Renal pelvis (tissue), 12 donors: Measurements from ENCODE around the gene WRNIP1. TPM values are rescaled to one million over a fixed set of nuclear protein-coding genes. Genes with fewer than 3 reads are reported as not detected.

Experiments used
- DNase-seq: peaks from one replicate; pipeline ENCODE4 v3.0.0-alpha.2; 2013
- long read RNA-seq, 16 experiments: transcript quantifications; one replicate each; lab custom pipeline, GENCODE V29; 2026
- polyA plus RNA-seq, 3 donors: library from polyadenylated mRNA; unstranded; fragments of 120-200 nt; gene quantifications; one replicate each; pipeline ENCODE4 v1.2.1, GENCODE V29; 2013; ENCODE audit not compliant: insufficient read length in 3 of 3

Gene WRNIP1
- polyA plus RNA-seq, result 10 to 100 TPM; 51.6 to 58.1 (median 54.0) TPM
- long read RNA-seq, donor 1, transcript WRNIP1-204 (7 exons, 2,670 nt), result major isoform, 17 of 18 reads
- long read RNA-seq, donor 1, partial matches to known transcripts, result 0 of 18 reads
- long read RNA-seq, donor 1, other reads (novel, unspliced or antisense), result 0 of 18 reads
- long read RNA-seq, donor 2, transcript WRNIP1-204 (7 exons, 2,670 nt), result major isoform, 20 of 21 reads
- long read RNA-seq, donor 2, partial matches to known transcripts, result 0 of 21 reads
- long read RNA-seq, donor 2, other reads (novel, unspliced or antisense), result 0 of 21 reads
- long read RNA-seq, donor 3, transcript WRNIP1-204 (7 exons, 2,670 nt), result major isoform, 8 of 32 reads
- long read RNA-seq, donor 3, partial matches to known transcripts, result 24 of 32 reads
- long read RNA-seq, donor 3, other reads (novel, unspliced or antisense), result 0 of 32 reads
- long read RNA-seq, donor 4, transcript WRNIP1-204 (7 exons, 2,670 nt), result major isoform, 11 of 12 reads
- long read RNA-seq, donor 4, partial matches to known transcripts, result 0 of 12 reads
- long read RNA-seq, donor 4, other reads (novel, unspliced or antisense), result 0 of 12 reads
- long read RNA-seq, donor 5, transcript WRNIP1-204 (7 exons, 2,670 nt), result major isoform, 8 of 11 reads
- long read RNA-seq, donor 5, partial matches to known transcripts, result 0 of 11 reads
- long read RNA-seq, donor 5, other reads (novel, unspliced or antisense), result 0 of 11 reads
- long read RNA-seq, donor 6, transcript WRNIP1-204 (7 exons, 2,670 nt), result major isoform, 15 of 16 reads
- long read RNA-seq, donor 6, partial matches to known transcripts, result 0 of 16 reads
- long read RNA-seq, donor 6, other reads (novel, unspliced or antisense), result 0 of 16 reads
- long read RNA-seq, donor 7, transcript WRNIP1-204 (7 exons, 2,670 nt), result major isoform, 22 of 38 reads
- long read RNA-seq, donor 7, partial matches to known transcripts, result 12 of 38 reads
- long read RNA-seq, donor 7, other reads (novel, unspliced or antisense), result 0 of 38 reads
- long read RNA-seq, donor 8, partial matches to known transcripts, result 14 of 16 reads
- long read RNA-seq, donor 8, other reads (novel, unspliced or antisense), result 0 of 16 reads
- long read RNA-seq, donor 9, transcript WRNIP1-204 (7 exons, 2,670 nt), result major isoform, 7 of 7 reads
- long read RNA-seq, donor 9, partial matches to known transcripts, result 0 of 7 reads
- long read RNA-seq, donor 9, other reads (novel, unspliced or antisense), result 0 of 7 reads
- long read RNA-seq, donor 10, transcript WRNIP1-204 (7 exons, 2,670 nt), result major isoform, 8 of 36 reads
- long read RNA-seq, donor 10, partial matches to known transcripts, result 27 of 36 reads
- long read RNA-seq, donor 10, other reads (novel, unspliced or antisense), result 0 of 36 reads
- long read RNA-seq, donor 11, transcript WRNIP1-204 (7 exons, 2,670 nt), result major isoform, 7 of 9 reads
- long read RNA-seq, donor 11, partial matches to known transcripts, result 0 of 9 reads
- long read RNA-seq, donor 11, other reads (novel, unspliced or antisense), result 0 of 9 reads
- long read RNA-seq, donor 12, transcript WRNIP1-204 (7 exons, 2,670 nt), result major isoform, 17 of 49 reads
- long read RNA-seq, donor 12, partial matches to known transcripts, result 29 of 49 reads
- long read RNA-seq, donor 12, other reads (novel, unspliced or antisense), result 0 of 49 reads
- long read RNA-seq, donor 13, partial matches to known transcripts, result 0 of 6 reads
- long read RNA-seq, donor 13, other reads (novel, unspliced or antisense), result 0 of 6 reads
- long read RNA-seq, donor 14, transcript WRNIP1-204 (7 exons, 2,670 nt), result major isoform, 22 of 40 reads
- long read RNA-seq, donor 14, transcript WRNIP1-201 (6 exons, 1,557 nt), result minor isoform, 8 of 40 reads
- long read RNA-seq, donor 14, partial matches to known transcripts, result 10 of 40 reads
- long read RNA-seq, donor 14, other reads (novel, unspliced or antisense), result 0 of 40 reads
- long read RNA-seq, donor 15, transcript WRNIP1-204 (7 exons, 2,670 nt), result major isoform, 26 of 37 reads
- long read RNA-seq, donor 15, partial matches to known transcripts, result 8 of 37 reads
- long read RNA-seq, donor 15, other reads (novel, unspliced or antisense), result 0 of 37 reads
- long read RNA-seq, donor 16, transcript WRNIP1-204 (7 exons, 2,670 nt), result major isoform, 7 of 9 reads
- long read RNA-seq, donor 16, partial matches to known transcripts, result 0 of 9 reads
- long read RNA-seq, donor 16, other reads (novel, unspliced or antisense), result 0 of 9 reads

DNA sequence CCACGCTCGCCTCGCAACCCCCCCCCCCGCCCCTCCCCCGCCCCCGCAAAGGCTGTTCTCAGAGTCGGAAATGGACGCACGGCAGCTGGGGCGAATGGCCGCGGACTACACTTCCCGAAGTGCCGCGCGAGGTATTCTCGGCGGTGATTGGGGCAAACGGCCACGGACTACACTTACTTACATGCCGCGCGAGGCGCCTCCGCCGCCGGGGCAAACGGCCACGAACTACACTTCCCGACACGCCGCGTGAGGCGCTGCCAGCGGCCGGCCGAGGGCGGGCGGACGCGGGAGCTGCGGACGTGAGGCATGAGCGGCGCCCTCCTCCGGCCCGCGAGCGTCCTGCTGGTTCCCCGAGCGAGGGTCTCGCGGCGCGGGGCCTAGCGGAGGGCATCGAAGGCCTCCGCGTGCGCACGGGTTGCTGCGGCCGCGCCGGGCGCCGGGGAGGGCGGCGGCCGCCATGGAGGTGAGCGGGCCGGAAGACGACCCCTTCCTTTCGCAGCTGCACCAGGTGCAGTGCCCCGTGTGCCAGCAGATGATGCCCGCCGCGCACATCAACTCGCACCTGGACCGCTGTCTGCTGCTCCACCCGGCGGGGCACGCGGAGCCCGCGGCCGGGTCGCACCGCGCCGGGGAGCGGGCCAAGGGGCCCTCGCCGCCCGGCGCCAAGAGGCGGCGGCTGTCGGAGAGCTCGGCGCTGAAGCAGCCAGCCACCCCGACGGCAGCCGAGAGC, at the start of gene WRNIP1:
Gene WRNIP1, plus strand, starts transcription at position 228 of the 730 bp plus-strand sequence. Its CDS starts 230 bp downstream, at position 458.
- peak; percentile 99 for DNase-seq

- DNase-seq, result no peak
These were observed 49.5 kb upstream of the WRNIP1 start for GRCh38 chr6:2715737-2716136.

DNA sequence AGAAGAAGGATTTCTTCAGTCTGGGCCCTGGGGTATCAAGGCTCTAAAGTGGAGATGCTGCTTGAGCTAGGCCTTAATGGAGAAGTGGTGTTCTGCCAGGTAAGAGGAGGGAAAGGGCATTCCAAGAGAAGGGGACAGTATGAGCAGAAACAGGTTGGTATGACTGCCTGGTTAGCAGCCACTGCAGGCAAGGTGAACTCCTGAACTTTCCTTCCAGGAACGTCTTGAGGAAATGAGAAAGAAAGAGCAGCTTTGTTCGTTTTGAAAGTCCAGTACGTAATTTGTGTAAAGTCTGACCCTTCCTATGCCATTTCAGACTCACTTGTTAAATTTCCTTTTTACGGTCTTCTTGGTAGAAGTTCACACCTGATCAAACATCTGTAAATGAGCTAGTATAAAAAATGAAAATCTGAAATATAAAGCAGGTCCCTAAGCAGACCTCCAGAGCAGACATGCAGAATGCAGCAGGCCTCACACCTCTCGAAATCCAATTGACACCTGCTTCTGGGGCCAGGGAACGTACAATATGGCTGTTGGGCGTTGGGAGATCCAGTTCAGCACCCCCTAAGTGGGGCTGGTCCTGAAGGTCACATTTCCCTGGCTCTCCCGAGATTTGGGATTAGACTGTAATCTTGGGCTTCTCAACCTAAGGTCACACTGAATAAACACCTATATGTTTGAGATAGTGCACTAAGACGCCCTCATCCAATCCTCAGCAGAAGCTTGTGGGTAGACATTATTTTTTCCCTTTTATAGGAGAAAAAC, 48.1 kb upstream of the WRNIP1 start:
- no peak for DNase-seq

DNA sequence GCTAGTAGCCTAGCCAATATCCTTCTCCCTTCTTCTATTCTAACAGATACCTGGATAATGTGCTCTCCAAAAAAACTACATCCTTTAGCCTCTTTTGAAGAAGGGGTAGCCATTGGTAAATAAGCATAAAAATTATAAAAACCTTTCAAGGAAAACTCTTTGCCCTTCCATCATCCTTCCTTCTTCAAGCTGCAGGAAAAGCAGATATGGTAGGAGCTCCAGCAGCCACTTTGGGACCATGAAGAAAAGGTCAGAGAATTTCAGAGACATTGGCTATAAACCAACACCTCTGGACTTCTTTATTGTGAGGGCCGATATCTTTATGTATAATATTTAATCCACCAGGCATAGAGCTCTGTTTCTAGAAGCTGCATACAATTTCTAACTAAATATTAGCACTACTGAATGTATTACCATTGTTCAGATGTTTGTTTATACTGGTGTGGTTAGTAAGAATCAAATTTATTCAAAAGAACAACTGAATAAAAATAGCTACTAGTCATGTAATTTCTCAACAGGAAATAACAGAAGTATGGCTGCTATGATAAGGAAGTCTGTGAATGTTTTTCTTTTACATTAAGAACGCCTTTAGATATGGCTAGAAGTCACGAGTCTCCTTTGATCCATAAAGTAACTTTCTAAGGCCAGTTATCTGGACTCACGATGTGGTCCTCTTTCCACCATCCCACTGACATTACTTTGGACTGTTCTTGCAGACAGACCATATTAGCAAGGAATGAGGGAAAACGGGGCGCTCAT, 46.7 kb upstream of the WRNIP1 start:
- DNase-seq, result no peak

DNA sequence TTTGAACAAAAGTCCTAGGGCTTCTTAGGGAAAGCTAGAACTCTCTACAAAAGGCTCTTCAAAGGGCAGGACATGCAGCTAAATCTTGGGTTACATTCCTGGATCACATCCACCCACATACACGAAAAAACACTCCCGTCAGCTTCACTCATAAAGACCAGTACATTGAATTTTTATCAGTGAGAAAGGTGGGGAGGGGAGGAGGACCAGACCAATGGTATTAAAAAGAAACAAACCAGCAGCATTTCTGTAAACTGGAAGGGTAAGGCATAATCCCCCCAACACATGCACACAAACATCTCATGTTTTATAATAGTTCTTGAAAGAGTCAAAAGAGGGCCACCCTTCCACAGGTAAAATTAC, 46.1 kb upstream of the WRNIP1 start:
- DNase-seq, result no peak

DNA sequence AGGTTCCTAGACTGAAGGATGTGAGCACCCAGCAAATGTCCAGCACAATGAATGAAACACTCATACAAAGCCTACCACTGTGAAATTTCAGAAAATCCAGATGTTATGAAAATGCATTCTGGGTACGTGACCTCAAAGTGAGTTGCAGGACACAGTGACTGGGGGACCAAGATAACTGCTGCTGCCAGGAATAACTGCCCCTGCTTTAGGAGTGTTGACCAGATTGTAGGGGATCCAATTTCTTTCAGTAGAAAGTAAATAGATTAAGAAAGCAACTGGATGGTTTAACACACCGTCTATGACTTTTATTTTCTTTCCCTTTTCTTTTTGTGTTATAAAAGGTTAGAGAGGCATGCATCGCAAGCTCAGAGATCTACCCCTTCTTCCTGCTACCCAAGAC, 44.0 kb upstream of the WRNIP1 start:
- DNase-seq, result no peak

GRCh38 chr6:2725364-2725988, 39.7 kb upstream of the WRNIP1 start:
- DNase-seq, result no peak

DNA sequence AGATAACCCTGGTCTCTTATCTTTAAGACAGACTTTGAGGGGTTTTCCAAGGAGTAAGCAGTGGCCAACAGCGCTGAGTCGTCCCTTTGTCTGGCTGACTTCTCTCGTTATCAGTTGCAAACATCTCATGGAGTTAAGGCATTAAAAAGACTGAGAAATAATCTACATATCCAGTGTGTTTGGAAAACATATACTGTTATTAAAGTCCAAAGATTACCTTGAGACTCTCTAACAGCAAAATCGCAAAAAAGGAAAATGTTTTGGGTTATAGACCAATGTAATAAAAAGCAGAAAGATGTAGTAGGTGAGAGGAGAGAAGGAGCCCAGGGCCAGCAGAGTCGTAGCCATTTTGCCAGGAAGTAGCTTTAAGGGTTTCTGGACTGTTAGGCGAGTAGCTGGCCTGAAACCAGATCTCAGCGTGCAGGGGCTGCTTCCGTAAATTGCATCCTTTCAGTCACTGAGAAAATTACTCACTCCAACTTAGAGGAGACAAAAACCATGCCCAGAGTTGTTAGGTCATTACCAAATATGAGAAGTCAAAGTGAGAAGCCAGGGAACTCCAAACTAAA, 39.1 kb upstream of the WRNIP1 start:
- DNase-seq, result no peak

- no peak for DNase-seq
These were observed 35.3 kb upstream of the WRNIP1 start for GRCh38 chr6:2729921-2730320.

DNA sequence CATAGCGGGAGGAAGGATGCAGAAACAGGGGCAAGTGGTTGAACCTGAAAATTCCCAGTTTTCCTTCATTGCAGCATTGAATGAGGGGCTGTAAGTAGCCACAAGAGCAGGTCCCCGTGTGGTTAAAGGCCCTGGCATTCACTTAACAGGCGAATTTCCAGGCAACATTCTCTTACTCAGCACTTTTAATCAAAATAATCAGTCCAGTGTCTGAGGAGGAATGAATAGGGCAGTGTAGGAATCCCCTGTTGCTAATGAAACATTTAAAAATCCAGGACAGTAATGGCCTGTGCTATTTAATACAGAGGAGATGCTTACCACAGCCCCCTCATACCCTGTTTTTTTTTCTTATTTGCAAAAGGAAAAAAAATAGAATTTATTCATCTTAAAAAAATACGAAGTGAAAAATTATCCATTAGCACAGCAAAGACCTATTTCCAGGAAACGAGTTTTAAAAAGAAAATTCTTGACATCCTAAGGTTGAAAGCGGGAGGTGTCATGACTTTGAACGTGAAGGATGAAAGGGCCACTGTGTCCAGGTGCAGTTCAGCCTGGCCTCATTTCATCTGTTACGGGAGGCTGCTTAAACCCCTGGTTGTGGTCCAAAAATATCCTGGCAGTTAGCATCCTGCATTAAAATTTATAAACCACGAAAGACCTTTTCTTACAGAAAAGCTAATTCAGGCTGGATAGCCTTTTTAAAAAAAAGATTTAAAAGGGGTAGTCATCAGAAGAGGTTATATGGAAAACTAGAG, 34.7 kb upstream of the WRNIP1 start:
- no peak for DNase-seq

DNA sequence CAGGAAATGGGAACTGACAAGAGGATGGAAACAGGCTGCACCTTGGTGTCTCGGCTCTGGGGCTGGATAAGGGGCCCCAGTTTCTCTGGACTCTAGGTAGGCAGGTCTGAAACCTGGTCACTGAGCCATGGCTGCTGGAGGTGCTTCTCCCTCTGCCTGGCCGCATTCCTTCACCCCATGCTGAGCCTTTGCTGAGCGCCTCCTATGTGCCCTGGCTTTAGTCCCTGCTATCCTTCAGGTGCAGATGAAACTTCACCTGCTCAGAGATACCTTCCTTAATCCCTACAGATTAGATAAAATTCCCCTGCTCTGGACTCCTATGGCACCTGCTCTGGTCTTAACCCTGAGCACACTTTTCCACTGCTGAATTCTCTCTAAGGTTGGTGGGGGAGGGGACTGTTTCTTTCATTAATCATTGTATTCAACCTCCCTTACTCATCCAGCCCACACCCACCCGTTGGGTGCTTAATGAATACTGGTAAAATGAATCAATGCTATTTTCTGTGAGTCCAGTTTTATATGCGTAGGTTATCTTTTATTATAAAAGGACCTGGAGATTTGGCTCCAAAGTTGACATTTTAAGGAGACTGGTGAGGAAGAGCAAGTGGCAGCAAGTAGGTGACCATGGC, 33.8 kb upstream of the WRNIP1 start:
- no peak for DNase-seq

DNA sequence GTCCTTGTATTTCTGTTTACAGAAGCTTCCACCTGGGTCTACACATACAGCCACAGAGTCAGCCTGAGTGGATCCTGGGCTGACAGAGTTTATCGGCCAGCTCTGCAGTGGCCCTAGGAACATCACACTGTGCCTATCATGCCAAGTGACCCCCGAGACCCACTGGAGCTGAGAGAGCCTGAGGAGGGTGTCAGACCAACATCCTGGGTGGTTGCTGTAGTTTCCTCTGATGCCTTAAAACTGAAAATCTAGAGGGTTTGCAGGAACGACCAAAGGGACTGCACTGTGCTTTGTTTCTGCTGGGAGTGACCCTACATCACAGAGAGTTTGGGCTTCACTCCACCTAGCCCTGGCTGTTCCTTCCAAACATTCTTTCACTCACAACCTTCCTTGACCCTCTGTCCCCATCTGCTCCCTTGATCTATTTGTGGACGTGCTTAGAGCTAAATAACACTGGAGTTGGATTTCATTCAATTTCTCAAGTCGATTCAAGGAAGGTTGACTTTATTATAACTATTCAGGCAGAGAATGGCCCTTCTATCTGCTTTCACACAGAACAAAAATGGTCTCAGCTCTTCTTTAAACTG, 32.6 kb upstream of the WRNIP1 start:
- DNase-seq, result no peak

- DNase-seq, result no peak
These were observed 31.9 kb upstream of the WRNIP1 start for GRCh38 chr6:2733324-2733723.

DNA sequence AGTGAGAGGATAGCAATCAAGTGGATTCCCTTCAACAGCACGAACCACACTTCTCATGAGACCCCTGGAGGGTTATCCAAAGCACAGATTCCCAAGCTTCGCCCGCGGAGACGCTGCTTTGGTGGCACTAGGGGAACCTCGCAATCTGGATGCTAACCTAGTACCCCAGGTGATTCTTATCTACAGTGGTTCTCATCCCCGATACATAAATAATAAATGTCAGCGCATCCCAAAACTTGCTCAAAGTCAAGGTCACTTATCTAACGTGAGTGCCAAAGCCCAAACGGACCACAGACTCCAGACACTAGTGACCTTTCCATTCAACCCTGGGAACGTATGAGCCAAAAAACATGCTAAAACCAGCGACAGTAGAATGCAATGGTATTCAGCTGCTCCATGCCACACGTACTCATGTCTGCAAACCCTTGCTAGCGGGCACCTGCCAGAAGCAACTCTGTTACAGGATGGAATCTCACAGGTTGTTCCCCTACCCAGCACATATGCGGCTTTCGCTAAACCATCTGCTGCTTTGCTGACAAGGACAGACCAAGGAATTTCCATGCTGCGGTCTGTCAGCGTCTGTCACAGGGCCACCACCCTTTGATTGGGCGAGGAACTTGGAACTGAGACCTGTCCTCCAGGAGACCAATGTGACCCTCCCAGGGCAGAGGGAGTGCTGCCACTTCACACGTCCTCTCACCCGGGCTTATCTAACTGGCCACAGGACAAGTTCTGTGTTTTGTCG, 31.3 kb upstream of the WRNIP1 start:
- DNase-seq, result no peak
